HepG2 (cell line): Measurements from ENCODE around the gene SMPD3. TPM values are rescaled to one million over a fixed set of nuclear protein-coding genes. Genes with fewer than 3 reads are reported as not detected.
A peak's percentile ranks its signal among the peaks of the same experiment; 100 is the strongest.

Experiments
- DBP ChIP-seq: sonication (generic); formaldehyde crosslinking; IDR thresholded peaks from 2 replicates; pipeline ENCODE4 v1.4.0; 2020; ENCODE audit warnings: missing genetic modification reagents; ENCODE audit errors: not compliant biosample characterization
- ELF1 ChIP-seq: sonication (generic); formaldehyde crosslinking; IDR thresholded peaks from 2 replicates; pipeline ENCODE4 v1.4.0; 2020; ENCODE audit warnings: missing genetic modification reagents
- ETS1 ChIP-seq: sonication (generic); formaldehyde crosslinking; IDR thresholded peaks from 2 replicates; pipeline ENCODE4 v1.4.0; 2020; ENCODE audit warnings: missing genetic modification reagents
- GZF1 ChIP-seq: sonication (generic); formaldehyde crosslinking; IDR thresholded peaks from 2 replicates; pipeline ENCODE4 v1.5.1; 2020; ENCODE audit warnings: mild to moderate bottlenecking, missing genetic modification reagents
- HNF4A ChIP-seq: sonication (generic); formaldehyde crosslinking; IDR thresholded peaks from 2 replicates; pipeline ENCODE4 v1.4.0; 2020; ENCODE audit warnings: missing genetic modification reagents
- MXD4 ChIP-seq: IDR thresholded peaks from 2 replicates; pipeline ENCODE4 v1.6.1; 2016; ENCODE audit warnings: mild to moderate bottlenecking, missing biosample characterization, missing genetic modification reagents
- NFATC3 ChIP-seq: sonication (generic); formaldehyde crosslinking; IDR thresholded peaks from 2 replicates; pipeline ENCODE4 v1.5.1; 2020; ENCODE audit warnings: mild to moderate bottlenecking, missing genetic modification reagents
- NFRKB ChIP-seq: fragments of 450-650 bp; IDR thresholded peaks from 2 replicates; pipeline ENCODE4 v1.6.1; 2017
- PATZ1 ChIP-seq: sonication (generic); formaldehyde crosslinking; IDR thresholded peaks from 2 replicates; pipeline ENCODE4 v1.4.0; 2020; ENCODE audit warnings: missing genetic modification reagents
- RERE ChIP-seq: IDR thresholded peaks from 2 replicates; pipeline ENCODE4 v1.6.1; 2016; ENCODE audit warnings: low read depth, missing genetic modification reagents, missing compliant biosample characterization
- THAP11 ChIP-seq: IDR thresholded peaks from 2 replicates; pipeline ENCODE4 v1.6.1; 2016; ENCODE audit warnings: missing biosample characterization, missing genetic modification reagents
- TP53 ChIP-seq: sonication (generic); formaldehyde crosslinking; conservative IDR thresholded peaks from 2 replicates; pipeline ENCODE4 v1.4.0; 2020; ENCODE audit warnings: missing genetic modification reagents
- ZNF207 ChIP-seq: fragments of 450-650 bp; IDR thresholded peaks from 2 replicates; pipeline ENCODE4 v1.6.1; 2016; ENCODE audit warnings: antibody characterized with exemption, borderline replicate concordance
- ZNF414 ChIP-seq: sonication (generic); formaldehyde crosslinking; IDR thresholded peaks from 2 replicates; pipeline ENCODE4 v1.5.0; 2020; ENCODE audit warnings: missing genetic modification reagents
- ZNF451 ChIP-seq: sonication (generic); formaldehyde crosslinking; IDR thresholded peaks from 2 replicates; pipeline ENCODE4 v1.5.0; 2020; ENCODE audit warnings: mild to moderate bottlenecking, missing genetic modification reagents
- ZNF7 ChIP-seq: IDR thresholded peaks from 2 replicates; pipeline ENCODE4 v1.6.1; 2016; ENCODE audit warnings: missing biosample characterization, missing genetic modification reagents
- ZNF800 ChIP-seq: sonication (generic); formaldehyde crosslinking; IDR thresholded peaks from 2 replicates; pipeline ENCODE4 v1.4.0; 2020; ENCODE audit warnings: missing genetic modification reagents
- polyA plus RNA-seq, 8 experiments: library from polyadenylated mRNA; depleted of rRNA in 3 of 8; stranded (reverse) in 7 of 8; unstranded in 1 of 8; fragments of >200 nt; fragmentation: Illumina TruSeq in 4 of 8; extraction: Trizol in 4 of 8; gene quantifications; 2 replicates each; pipeline versions ENCODE4 v1.2.1 to v1.2.3, GENCODE V29; 2011 to 2016; ENCODE audit warnings: low read depth in 4 of 8, missing spikeins in 1 of 8, mixed read lengths in 1 of 8; ENCODE audit not compliant: insufficient read depth in 1 of 8
- total RNA-seq, 5 experiments: library from RNA; depleted of rRNA; stranded (reverse); fragments of >200 nt; fragmentation: Illumina TruSeq; extraction: Trizol; gene quantifications; 2 replicates each; pipeline ENCODE4 v1.2.3, GENCODE V29; 2016; ENCODE audit warnings: low read depth in 1 of 5

SMPD3 gene
- total and polyA plus RNA-seq, 2 of the 13 experiments (the other 11 are each of a cell fraction or from before 2014, with no cell fraction given): 0.07 to 0.32 TPM

- TF ChIP-seq ZNF800 (CRISPR knock-in tag): peak; percentile 52; the same call in 1 of the 2 replicates
- TF ChIP-seq MXD4: no peak
- TF ChIP-seq ZNF207: no peak
- TF ChIP-seq ELF1 (CRISPR knock-in tag): peak; percentile 54
- no peak for TF ChIP-seq GZF1 (CRISPR knock-in tag)
- TF ChIP-seq TP53: no peak
- peak; percentile 67 for TF ChIP-seq DBP
- TF ChIP-seq ZNF7 (CRISPR knock-in tag): peak; percentile 92
- TF ChIP-seq ZNF414 (CRISPR knock-in tag): no peak
- no peak for TF ChIP-seq RERE (CRISPR knock-in tag)
- no peak for TF ChIP-seq NFATC3 (CRISPR knock-in tag)
- peak; percentile 56 for TF ChIP-seq THAP11 (CRISPR knock-in tag)
- no peak for TF ChIP-seq ETS1 (CRISPR knock-in tag)
- no peak for TF ChIP-seq NFRKB
- 0 out of 2 replicates have a peak, but pooled peaks have one; percentile 1 for TF ChIP-seq ZNF451 (CRISPR knock-in tag)
- peak; percentile 8; the same call in 1 of the 2 replicates for TF ChIP-seq PATZ1
- peak; percentile 55; the same call in 1 of the 2 replicates for TF ChIP-seq HNF4A (CRISPR knock-in tag)
Measured at GRCh38 chr16:68332411-68333121, 115.7 kb downstream of the SMPD3 start (continued).
